GM12865 (cell line): ENCODE results near the gene FAM241A.
A peak's percentile ranks its signal among the peaks of the same experiment; 100 is the strongest.

Experiments used
- DNase-seq: peaks from one replicate; pipeline ENCODE4 v3.0.0; 2010; ENCODE audit warnings: low read depth
- H3K4me3 ChIP-seq: 2 replicates; pipeline ENCODE4 v1.5.1; 2011; ENCODE audit warnings: mild to moderate bottlenecking, low read depth, low read length, control low read depth
- TF ChIP-seq, protein P1 (sequence below): IDR thresholded peaks from 2 replicates; pipeline ENCODE4 v1.5.1; 2011; ENCODE audit warnings: low read length, control low read depth, low read depth, inconsistent platforms; ENCODE audit not compliant: insufficient read depth; ENCODE audit errors: missing control alignments

The FAM241A gene

DNA sequence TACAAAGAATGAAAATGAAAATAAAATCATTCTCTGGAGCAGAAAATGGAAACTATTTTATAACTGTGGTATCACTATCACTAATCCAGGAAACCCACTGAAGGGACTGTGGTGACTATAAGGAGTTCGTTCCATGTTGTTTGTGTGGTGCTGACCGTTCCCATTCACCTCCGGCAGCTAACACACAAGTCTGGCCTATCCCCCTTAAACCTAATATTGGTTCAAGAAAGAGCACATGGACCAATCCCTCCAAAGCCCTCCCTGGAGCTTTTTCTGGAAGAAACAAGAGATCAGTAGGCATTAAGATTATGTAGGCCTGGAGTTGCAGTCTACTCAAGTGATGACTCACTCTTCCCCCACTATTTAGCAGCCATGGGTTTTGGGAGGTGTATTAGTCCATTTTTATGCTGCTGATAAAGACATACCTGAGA is 25.9 kb upstream of the FAM241A start:
- TF ChIP-seq, protein P1, sequence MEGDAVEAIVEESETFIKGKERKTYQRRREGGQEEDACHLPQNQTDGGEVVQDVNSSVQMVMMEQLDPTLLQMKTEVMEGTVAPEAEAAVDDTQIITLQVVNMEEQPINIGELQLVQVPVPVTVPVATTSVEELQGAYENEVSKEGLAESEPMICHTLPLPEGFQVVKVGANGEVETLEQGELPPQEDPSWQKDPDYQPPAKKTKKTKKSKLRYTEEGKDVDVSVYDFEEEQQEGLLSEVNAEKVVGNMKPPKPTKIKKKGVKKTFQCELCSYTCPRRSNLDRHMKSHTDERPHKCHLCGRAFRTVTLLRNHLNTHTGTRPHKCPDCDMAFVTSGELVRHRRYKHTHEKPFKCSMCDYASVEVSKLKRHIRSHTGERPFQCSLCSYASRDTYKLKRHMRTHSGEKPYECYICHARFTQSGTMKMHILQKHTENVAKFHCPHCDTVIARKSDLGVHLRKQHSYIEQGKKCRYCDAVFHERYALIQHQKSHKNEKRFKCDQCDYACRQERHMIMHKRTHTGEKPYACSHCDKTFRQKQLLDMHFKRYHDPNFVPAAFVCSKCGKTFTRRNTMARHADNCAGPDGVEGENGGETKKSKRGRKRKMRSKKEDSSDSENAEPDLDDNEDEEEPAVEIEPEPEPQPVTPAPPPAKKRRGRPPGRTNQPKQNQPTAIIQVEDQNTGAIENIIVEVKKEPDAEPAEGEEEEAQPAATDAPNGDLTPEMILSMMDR, result no peak
- peak; percentile 66 for DNase-seq
- no peak overlapping the region; the same call in 1 of the 2 replicates for H3K4me3 ChIP-seq

DNA sequence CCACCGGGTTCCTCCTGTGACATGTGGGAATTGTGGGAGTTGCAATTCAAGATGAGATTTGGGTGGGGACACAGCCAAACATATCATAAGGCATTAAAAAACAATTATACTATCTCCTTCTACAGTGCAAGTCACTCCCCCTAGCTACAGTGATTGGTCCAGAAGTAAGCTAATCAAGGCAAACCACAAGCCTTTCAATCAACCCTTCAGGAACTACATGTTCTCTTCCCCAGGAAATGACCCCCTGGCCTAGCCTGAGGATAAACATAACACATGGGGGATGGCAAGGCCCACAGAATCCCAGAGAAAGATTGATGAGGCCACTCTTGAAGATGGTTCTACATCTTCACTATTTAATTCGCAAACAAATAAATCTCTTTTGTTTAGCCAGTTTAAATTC is 25.2 kb upstream of the FAM241A start:
- TF ChIP-seq, protein P1, result no peak
- H3K4me3 ChIP-seq, result no peak overlapping the region
- no peak for DNase-seq

DNA sequence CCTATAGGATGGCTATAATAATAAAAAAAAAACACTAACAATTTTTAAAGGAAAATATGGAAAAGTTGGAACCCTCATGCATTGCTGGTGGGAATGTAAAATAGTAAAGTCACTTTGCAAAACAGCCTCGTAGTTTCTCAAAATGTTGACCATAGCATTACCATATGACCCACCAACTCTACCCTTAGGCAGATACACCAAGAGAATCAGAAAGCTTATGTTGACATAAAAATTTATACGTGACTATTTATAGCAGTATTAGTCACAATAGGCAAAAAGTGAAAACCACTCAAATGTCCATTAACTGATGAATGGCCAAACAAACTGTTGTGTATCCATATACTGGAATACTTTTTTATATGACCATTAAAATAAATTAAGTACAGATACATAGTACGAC is 19.8 kb upstream of the FAM241A start:
- no peak for DNase-seq
- no peak overlapping the region for H3K4me3 ChIP-seq
- TF ChIP-seq, protein P1, result no peak

DNA sequence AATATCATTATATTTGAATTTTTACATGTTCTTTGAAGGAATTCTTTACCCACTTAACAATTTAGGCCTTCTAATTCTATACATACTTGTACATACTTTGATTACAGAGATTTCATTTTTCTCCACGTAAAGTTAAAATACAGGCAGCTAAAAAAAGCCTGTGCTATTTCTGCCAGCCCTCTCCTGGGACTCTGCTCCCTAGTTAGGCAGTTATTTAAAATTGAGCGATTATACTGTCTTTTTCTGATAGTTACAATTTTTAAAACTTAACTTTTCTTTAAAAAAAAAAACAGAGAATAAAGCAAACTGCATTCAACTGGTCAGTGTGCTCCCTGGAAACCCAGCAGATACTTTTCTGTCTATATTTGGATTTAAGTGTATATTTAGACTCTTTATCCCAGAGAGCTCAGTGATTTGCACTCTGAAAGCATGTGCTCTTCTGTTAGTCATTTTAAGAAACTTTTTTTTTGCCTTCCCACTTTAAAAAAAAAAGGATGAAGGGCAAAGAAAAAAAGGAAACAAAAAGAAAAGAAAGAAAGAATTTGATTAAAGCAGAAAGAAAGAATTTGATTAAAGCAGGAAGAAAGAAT is 18.1 kb upstream of the FAM241A start:
- TF ChIP-seq, protein P1, result no peak
- no peak overlapping the region for H3K4me3 ChIP-seq
- no peak for DNase-seq

DNA sequence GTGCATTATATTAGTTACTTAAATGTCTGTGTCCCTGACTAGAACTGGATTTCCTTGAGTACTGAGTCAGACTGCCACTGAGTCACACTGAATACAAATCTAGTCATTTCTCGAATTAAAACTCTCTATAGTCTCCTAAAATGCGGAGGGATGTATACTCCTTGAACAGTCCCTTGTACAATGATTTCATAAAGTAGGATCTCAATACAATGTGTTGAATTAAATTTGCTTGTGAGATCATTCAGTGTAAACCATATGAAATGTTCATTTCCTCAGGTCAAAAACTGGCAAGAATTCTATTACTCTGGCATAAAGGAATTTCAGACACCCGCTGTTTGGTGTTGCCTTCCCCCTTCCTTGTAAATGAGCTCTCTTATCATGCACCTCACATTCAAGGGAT is 17.5 kb upstream of the FAM241A start:
- TF ChIP-seq, protein P1, result no peak
- DNase-seq, result no peak
- no peak overlapping the region for H3K4me3 ChIP-seq

DNA sequence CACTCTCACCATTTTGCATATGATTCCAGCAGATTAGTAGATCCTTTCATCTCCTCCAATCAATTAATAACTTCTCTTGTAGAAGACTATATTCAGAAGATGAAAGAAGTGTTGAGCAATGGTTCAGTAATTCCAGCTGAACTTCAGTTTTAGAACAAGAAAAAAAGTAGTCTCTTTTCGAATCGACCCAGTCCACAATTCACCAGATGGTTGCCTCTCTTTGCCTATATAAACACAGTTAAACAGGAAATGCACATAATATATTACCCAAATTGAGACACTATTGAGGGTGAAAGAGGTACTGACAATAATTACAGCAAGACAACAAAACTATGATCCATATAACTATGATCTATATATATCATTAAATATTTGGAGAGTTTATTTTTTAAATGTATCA is 16.8 kb upstream of the FAM241A start:
- no peak for DNase-seq
- TF ChIP-seq, protein P1, result no peak
- no peak overlapping the region for H3K4me3 ChIP-seq

DNA sequence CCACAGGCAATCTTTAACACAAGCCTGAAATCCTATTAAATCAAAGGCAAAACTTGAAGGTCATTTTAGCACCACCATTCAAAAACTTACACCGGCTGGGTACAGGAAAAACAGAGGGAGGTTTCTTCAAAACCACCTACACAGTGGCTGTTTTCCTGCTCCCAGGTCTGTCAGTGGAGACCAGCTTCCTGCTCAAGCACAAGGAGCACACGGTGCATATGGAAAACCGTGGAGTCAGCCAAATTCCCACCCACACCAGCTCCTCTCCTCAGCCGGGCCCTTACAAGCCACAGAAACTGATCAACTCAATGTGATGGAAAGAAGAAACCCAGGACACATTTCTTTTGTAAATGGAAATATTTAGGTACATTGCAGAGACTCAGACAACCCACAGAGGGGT is 14.3 kb upstream of the FAM241A start:
- no peak for DNase-seq
- TF ChIP-seq, protein P1, result no peak
- H3K4me3 ChIP-seq, result no peak overlapping the region
